Gastrocnemius medialis (tissue), 4 donors: ENCODE measurements around the gene LEFTY2. TPM values are rescaled to one million over a fixed set of nuclear protein-coding genes. Genes with fewer than 3 reads are reported as not detected.

Experiments
- ATAC-seq, 2 donors: fragments of 150-250 bp; one replicate each; pipeline ENCODE4 v1.9.1; 2016
- DNase-seq, 2 donors: peaks; one replicate each; pipeline ENCODE4 v3.0.0-alpha.2; 2019
- H3K27ac ChIP-seq, 4 donors: fragments of 200-600 bp; sonication (generic); 1 replicate in 1 of 4; 2 replicates in 3 of 4; pipeline ENCODE4 v1.5.1; 2016 to 2018; ENCODE audit warnings: mild to moderate bottlenecking in 2 of 4, moderate library complexity in 1 of 4
- H3K27me3 ChIP-seq, 3 donors: fragments of 200-600 bp; sonication (generic) in 2 of 3; 1 replicate in 1 of 3; 2 replicates in 2 of 3; pipeline versions ENCODE4 v1.5.1 to v1.6.0; 2016 to 2019; ENCODE audit warnings: mild to moderate bottlenecking in 1 of 3, moderate library complexity in 1 of 3
- H3K36me3 ChIP-seq, 2 donors: fragments of 200-600 bp; sonication (generic) in 1 of 2; one replicate each; pipeline ENCODE4 v1.5.1; 2017 to 2018
- H3K4me1 ChIP-seq, 2 donors: fragments of 200-600 bp; sonication (generic) in 1 of 2; one replicate each; pipeline ENCODE4 v1.5.1; 2016 to 2017; ENCODE audit warnings: mild to moderate bottlenecking in 2 of 2
- H3K4me3 ChIP-seq, 4 donors: fragments of 200-600 bp; sonication (generic) in 3 of 4; 1 replicate in 1 of 4; 2 replicates in 3 of 4; pipeline ENCODE4 v1.5.1; 2016 to 2019; ENCODE audit warnings: mild to moderate bottlenecking in 2 of 4
- H3K9me3 ChIP-seq, 3 donors: fragments of 200-600 bp; sonication (generic) in 2 of 3; 1 replicate in 1 of 3; 2 replicates in 2 of 3; pipeline ENCODE4 v1.5.1; 2016 to 2019
- CTCF ChIP-seq, 5 experiments: fragments of 450-650 bp in 3 of 5; fragments of 200-600 bp in 2 of 5; sonication (generic) in 2 of 5; IDR thresholded peaks in 4 of 5; conservative IDR thresholded peaks in 1 of 5; 1 replicate in 4 of 5; 2 replicates in 1 of 5; pipeline ENCODE4 v1.5.1; 2016 to 2019; ENCODE audit warnings: antibody characterized with exemption in 5 of 5, mild to moderate bottlenecking in 3 of 5, moderate library complexity in 3 of 5
- POLR2A ChIP-seq, 2 donors: fragments of 450-650 bp; IDR thresholded peaks; one replicate each; pipeline ENCODE4 v1.6.1; 2017; ENCODE audit warnings: antibody characterized with exemption in 2 of 2, mild to moderate bottlenecking in 2 of 2, moderate library complexity in 2 of 2
- in situ Hi-C, 4 donors: fragments of 200-750 bp; cut with MboI; loops; one replicate each; pipeline versions ENCODE4 v1.15.0 to v1.8.0; 2017; ENCODE audit warnings: low sequenced_read_pairs in 4 of 4
- intact Hi-C: fragments of 100-400 bp; cut with DNase I; formaldehyde crosslinking; loops from one replicate; pipeline ENCODE4 v1.15.1; 2023; ENCODE audit warnings: low total_unique reads
- total RNA-seq, 4 donors: library from RNA; depleted of rRNA; stranded (reverse); fragments of >200 nt; gene quantifications; one replicate each; pipeline versions ENCODE4 v1.1.0 to v1.2.3, GENCODE V29; 2016

The LEFTY2 gene
- total RNA-seq, 4 donors from 2014 or later = 0.20 TPM; not detected in 3

- H3K9me3 ChIP-seq = no peaks in the 10 kb centered on the region
- H3K4me1 ChIP-seq = no peaks in the 10 kb centered on the region
- H3K27me3 ChIP-seq = no peaks in the 10 kb centered on the region
- in situ Hi-C loops = no loop called here
- H3K36me3 ChIP-seq = no peaks in the 10 kb centered on the region
- H3K27ac ChIP-seq = no peak overlapping the region
- intact Hi-C loops = no loop called here
- no peak overlapping the region for H3K4me3 ChIP-seq
- ATAC-seq (no peak), DNase-seq (no peak)
- TF ChIP-seq POLR2A (IDR thresholded peaks at IDR 0.05) (no peak), CTCF (IDR thresholded peaks at IDR 0.05 in 4 of 5, conservative IDR thresholded peaks at IDR 0.05 in 1 of 5) (no peak)
Observed at GRCh38 chr1:225896494-225896893, 44.5 kb downstream of the LEFTY2 start.

- no peak for TF ChIP-seq CTCF (IDR thresholded peaks at IDR 0.05 in 4 of 5, conservative IDR thresholded peaks at IDR 0.05 in 1 of 5)
- no peak for TF ChIP-seq POLR2A (IDR thresholded peaks at IDR 0.05)
- DNase-seq = no peak
- in situ Hi-C loops = no loop called here
Observed at GRCh38 chr1:225892307-225892706, 48.7 kb downstream of the LEFTY2 start.

GRCh38 chr1:225891229-225891972, 49.6 kb downstream of the LEFTY2 start:
- ATAC-seq = no peak
- H3K36me3 ChIP-seq = no peaks in the 10 kb centered on the region
- H3K9me3 ChIP-seq = no peaks in the 10 kb centered on the region
- no peaks in the 10 kb centered on the region for H3K27me3 ChIP-seq
- TF ChIP-seq CTCF (IDR thresholded peaks at IDR 0.05 in 4 of 5, conservative IDR thresholded peaks at IDR 0.05 in 1 of 5) (no peak), POLR2A (IDR thresholded peaks at IDR 0.05) (no peak)
- intact Hi-C loops = no loop called here
- in situ Hi-C loops = no loop called here
- no peak overlapping the region for H3K4me3 ChIP-seq
- H3K4me1 ChIP-seq = no peaks in the 10 kb centered on the region
- H3K27ac ChIP-seq = no peak overlapping the region
- DNase-seq = no peak

More at GRCh38 chr1:225892307-225892706, 48.7 kb downstream of the LEFTY2 start:
- Histone ChIP-seq H3K9me3 (no peaks in the 10 kb centered on the region), H3K4me3 (no peak overlapping the region), H3K36me3 (no peaks in the 10 kb centered on the region), H3K27me3 (no peaks in the 10 kb centered on the region), H3K27ac (no peak overlapping the region), H3K4me1 (no peaks in the 10 kb centered on the region)
- no peak for ATAC-seq
- intact Hi-C loops = no loop called here

- H3K9me3 ChIP-seq = no peaks in the 10 kb centered on the region
- no peak overlapping the region for H3K27ac ChIP-seq
- intact Hi-C loops (no loop called here), in situ Hi-C loops (no loop called here)
- no peak overlapping the region for H3K4me3 ChIP-seq
- ATAC-seq (no peak), DNase-seq (no peak)
- H3K27me3 ChIP-seq = no peaks in the 10 kb centered on the region
- no peaks in the 10 kb centered on the region for H3K36me3 ChIP-seq
- TF ChIP-seq POLR2A (IDR thresholded peaks at IDR 0.05) (no peak), CTCF (IDR thresholded peaks at IDR 0.05 in 4 of 5, conservative IDR thresholded peaks at IDR 0.05 in 1 of 5) (no peak)
- H3K4me1 ChIP-seq = no peaks in the 10 kb centered on the region
Observed at GRCh38 chr1:225890346-225891228, 50.4 kb downstream of the LEFTY2 start.
